Kidney epithelial cell (primary cell): Measurements from ENCODE around the gene HEXIM2. TPM values are rescaled to one million over a fixed set of nuclear protein-coding genes. Genes with fewer than 3 reads are reported as not detected.

Experiments used
- DNase-seq: peaks from one replicate; pipeline ENCODE4 v3.0.0-alpha.2; 2010; ENCODE audit warnings: low read depth
- H3K27me3 ChIP-seq: 2 replicates; pipeline ENCODE4 v1.6.0; 2011; ENCODE audit warnings: low read length; ENCODE audit not compliant: control insufficient read depth, insufficient read depth
- H3K36me3 ChIP-seq: 2 replicates; pipeline ENCODE4 v1.5.1; 2011; ENCODE audit warnings: low read length; ENCODE audit not compliant: control insufficient read depth, insufficient read depth
- H3K4me3 ChIP-seq: 2 replicates; pipeline ENCODE4 v1.5.1; 2011; ENCODE audit warnings: low read depth, mild to moderate bottlenecking, control low read depth, low read length
- total RNA-seq: library from RNA; depleted of rRNA; stranded (reverse); fragments of >200 nt; gene quantifications from 2 replicates; pipeline ENCODE4 v1.2.3, GENCODE V29; 2015
- TF ChIP-seq, protein P1 (sequence below): IDR thresholded peaks from 2 replicates; pipeline ENCODE4 v1.5.1; 2011; ENCODE audit warnings: mild to moderate bottlenecking, moderate library complexity, low read length, control low read depth, inconsistent platforms; ENCODE audit not compliant: insufficient read depth, poor library complexity, severe bottlenecking

HEXIM2 gene
- total RNA-seq, 1 donor from 2014 or later, result 10.4 TPM

DNA sequence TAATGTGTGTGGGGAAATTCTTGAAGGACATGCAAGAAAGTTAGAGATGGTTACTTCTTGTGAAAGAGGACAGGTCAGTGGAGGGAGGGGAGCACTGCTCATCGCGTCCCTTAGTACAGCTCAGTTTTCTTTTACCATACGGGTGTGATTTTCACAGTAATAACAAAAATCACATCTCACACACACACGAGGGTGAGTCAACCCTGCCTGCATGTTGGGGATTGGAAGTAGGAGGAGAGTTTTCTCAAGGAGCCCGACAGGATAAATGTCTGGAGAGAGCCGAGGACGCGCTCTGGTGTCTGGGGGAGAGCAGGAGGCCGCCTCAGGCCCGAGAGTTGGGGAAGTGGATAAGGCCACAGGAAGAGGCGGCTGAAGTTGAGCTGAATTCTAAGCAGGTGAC is 45.8 kb upstream of the HEXIM2 start:
- TF ChIP-seq, protein P1, sequence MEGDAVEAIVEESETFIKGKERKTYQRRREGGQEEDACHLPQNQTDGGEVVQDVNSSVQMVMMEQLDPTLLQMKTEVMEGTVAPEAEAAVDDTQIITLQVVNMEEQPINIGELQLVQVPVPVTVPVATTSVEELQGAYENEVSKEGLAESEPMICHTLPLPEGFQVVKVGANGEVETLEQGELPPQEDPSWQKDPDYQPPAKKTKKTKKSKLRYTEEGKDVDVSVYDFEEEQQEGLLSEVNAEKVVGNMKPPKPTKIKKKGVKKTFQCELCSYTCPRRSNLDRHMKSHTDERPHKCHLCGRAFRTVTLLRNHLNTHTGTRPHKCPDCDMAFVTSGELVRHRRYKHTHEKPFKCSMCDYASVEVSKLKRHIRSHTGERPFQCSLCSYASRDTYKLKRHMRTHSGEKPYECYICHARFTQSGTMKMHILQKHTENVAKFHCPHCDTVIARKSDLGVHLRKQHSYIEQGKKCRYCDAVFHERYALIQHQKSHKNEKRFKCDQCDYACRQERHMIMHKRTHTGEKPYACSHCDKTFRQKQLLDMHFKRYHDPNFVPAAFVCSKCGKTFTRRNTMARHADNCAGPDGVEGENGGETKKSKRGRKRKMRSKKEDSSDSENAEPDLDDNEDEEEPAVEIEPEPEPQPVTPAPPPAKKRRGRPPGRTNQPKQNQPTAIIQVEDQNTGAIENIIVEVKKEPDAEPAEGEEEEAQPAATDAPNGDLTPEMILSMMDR, result no peak
- Histone ChIP-seq H3K27me3 (no peaks in the 10 kb centered on the region), H3K4me3 (no peak overlapping the region), H3K36me3 (peaks cover 2% of the 10 kb centered on the region)
- no peak for DNase-seq

GRCh38 chr17:45116434-45117016 is 45.1 kb upstream of the HEXIM2 start:
- TF ChIP-seq, protein P1, result no peak
- Histone ChIP-seq H3K4me3 (no peak overlapping the region), H3K36me3 (peaks cover 2% of the 10 kb centered on the region), H3K27me3 (no peaks in the 10 kb centered on the region)
- DNase-seq, result no peak

DNA sequence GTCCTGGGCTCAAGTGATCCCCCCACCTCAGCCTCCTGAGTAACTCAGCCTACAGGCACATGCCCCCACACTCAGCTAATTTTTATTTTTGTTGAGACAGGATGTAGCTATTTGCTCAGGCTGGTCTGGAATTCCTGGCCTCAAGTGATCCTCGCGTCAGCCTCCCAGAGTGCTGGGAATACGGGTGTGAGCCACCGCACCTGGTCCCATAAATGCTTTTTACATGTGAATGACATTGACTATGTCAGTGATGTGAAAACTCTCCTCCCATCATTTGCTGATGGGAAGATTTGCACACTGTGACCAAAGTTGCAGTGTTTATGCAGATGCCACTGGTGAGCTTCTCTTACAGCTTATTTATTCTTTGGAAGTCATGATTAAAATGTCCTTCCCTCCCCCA is 44.3 kb upstream of the HEXIM2 start:
- Histone ChIP-seq H3K4me3 (no peak overlapping the region), H3K36me3 (peaks cover 2% of the 10 kb centered on the region), H3K27me3 (no peaks in the 10 kb centered on the region)
- no peak for DNase-seq
- TF ChIP-seq, protein P1, result no peak

GRCh38 chr17:45117848-45118646 is 43.6 kb upstream of the HEXIM2 start:
- DNase-seq, result no peak
- TF ChIP-seq, protein P1, result no peak
- peaks cover 2% of the 10 kb centered on the region for H3K36me3 ChIP-seq
- no peaks in the 10 kb centered on the region for H3K27me3 ChIP-seq
- H3K4me3 ChIP-seq, result no peak overlapping the region

DNA sequence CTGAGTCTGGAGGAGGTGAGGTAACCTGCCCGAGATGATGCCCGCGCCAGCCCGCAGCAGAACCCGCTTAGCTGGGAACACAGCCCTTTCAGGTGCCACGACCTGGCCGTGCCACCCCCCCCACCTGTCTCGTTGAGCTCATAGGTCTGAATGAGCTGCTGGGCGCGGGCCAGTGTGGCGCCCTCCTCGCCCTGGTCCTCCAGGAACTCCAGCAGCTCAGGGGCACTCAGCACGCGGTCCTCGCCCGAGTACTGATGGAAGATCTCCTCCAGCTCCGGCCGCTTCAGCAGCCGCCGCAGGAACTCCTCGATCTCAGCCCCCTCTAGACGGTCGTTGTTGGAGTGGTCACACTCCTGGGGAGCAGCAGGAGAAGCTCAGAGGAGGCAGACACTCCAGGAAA is 43.0 kb upstream of the HEXIM2 start:
- no peak for DNase-seq
- no peaks in the 10 kb centered on the region for H3K27me3 ChIP-seq
- no peak overlapping the region for H3K4me3 ChIP-seq
- TF ChIP-seq, protein P1, result no peak
- peaks cover 2% of the 10 kb centered on the region for H3K36me3 ChIP-seq
